Testis (tissue), 2 donors: ENCODE data around the gene MST1R.

Experiments
- POLR2A ChIP-seq: fragments of 450-650 bp; IDR thresholded peaks from one replicate; pipeline ENCODE4 v1.6.1; 2017; ENCODE audit warnings: antibody characterized with exemption, mild to moderate bottlenecking, moderate library complexity
- TF ChIP-seq, protein P1 (sequence below), 3 experiments: fragments of 450-650 bp in 2 of 3; fragments of 200-600 bp in 1 of 3; sonication (generic) in 1 of 3; IDR thresholded peaks; one replicate each; pipeline ENCODE4 v1.5.1; 2016 to 2019; ENCODE audit warnings: antibody characterized with exemption in 3 of 3, mild to moderate bottlenecking in 2 of 3, moderate library complexity in 1 of 3

DNA sequence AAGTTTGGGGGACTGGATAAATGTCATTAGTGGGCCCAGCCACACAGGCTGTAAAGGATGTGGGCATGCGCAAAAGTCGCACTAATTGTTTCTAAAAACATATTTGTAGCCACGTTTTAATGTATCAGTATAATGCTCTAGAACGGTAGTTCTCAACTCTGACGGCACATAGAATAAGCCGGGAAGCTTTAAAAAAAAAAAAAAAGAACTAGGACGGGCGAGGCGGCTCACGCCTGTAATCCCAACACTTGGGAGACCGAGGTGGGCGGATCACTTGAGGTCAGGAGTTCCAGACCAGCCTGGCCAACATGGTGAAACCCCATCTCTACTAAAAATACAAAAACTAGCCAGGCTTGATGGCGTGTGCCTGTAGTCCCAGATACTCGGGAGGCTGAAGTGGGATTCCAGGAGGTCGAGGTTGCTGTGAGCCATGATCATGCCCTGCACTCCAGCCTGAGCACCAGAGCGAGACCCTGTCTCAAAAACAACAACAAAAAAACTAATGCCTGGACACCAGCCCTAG lies 26.6 kb upstream of the MST1R start:
- TF ChIP-seq, protein P1, sequence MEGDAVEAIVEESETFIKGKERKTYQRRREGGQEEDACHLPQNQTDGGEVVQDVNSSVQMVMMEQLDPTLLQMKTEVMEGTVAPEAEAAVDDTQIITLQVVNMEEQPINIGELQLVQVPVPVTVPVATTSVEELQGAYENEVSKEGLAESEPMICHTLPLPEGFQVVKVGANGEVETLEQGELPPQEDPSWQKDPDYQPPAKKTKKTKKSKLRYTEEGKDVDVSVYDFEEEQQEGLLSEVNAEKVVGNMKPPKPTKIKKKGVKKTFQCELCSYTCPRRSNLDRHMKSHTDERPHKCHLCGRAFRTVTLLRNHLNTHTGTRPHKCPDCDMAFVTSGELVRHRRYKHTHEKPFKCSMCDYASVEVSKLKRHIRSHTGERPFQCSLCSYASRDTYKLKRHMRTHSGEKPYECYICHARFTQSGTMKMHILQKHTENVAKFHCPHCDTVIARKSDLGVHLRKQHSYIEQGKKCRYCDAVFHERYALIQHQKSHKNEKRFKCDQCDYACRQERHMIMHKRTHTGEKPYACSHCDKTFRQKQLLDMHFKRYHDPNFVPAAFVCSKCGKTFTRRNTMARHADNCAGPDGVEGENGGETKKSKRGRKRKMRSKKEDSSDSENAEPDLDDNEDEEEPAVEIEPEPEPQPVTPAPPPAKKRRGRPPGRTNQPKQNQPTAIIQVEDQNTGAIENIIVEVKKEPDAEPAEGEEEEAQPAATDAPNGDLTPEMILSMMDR (IDR thresholded peaks at IDR 0.05): no peak
- no peak for TF ChIP-seq POLR2A
